ENCODE measurements around the gene AFMID. TPM values are rescaled to one million over a fixed set of nuclear protein-coding genes. Genes with fewer than 3 reads are reported as not detected.
"Not testable (repeated sequence)": the region's sequence is repeated elsewhere in the genome, so short reads cannot be mapped to it uniquely, and the experiment has no call there.

Gene AFMID
- 49.6 and 74.8 TPM in 2 replicates for total RNA-seq (2014; rRNA removed; shearing (Covaris generic); ENCODE audit: low replicate concordance)

DNA sequence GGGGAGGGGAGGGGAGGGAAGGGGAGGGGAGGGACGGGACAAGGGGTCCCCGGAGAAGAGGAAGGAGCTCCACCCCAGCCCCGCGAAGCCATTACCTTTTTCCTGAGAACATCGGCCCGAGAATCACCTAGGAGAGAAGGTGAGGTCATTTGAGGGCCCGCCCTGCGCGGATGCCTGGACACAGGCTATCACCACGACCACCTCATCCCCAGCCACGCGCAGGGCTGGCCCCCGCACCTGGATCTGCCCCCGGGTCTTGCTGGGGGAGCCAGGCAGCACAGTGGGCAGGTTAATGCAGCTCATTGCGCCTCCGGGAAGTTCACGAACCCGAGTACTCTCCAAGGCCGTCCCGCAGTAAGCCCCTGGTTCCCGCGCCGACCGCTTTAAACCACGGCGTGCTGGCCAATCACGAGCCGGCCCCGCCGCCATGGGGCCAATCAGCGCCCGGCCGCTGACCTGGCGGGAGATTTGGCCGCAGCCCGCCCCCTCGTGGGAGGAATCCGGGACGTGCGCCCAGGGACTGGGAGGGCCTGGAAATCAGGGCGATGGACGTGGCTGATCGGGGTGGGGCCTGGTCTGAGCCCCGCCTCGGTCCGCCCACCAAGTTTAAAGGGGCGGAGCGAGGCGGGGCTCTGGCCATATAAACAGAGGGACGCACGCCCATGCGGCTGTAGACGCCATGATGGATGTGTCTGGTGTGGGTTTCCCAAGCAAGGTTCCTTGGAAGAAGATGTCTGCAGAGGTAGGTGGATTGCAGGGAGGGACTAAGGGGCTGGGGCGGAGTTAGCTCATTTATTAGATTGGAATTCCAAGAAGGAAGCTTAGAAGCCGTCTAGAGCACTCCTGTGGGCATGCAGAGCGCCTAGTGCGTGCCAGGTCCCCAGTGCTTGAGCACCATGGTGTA is at the start of gene AFMID, which contains the start of gene TK1:
Gene AFMID (plus strand): TSS at position 671 of the 904 bp plus-strand sequence. CDS start 9 bp downstream, at position 680.
Gene TK1 (minus strand): TSS at position 361 of the 904 bp plus-strand sequence. CDS start 58 bp downstream, at position 303.
- peak; percentile 97 for DNase-seq
- peaks cover 41% of the 10 kb centered on the region for H3K36me3 ChIP-seq
- peak within 1 kb of the TSS; percentile 72 for H3K4me3 ChIP-seq
- no peaks in the 10 kb centered on the region for H3K9me3 ChIP-seq
- H3K27me3 ChIP-seq = no peaks in the 10 kb centered on the region

DNA sequence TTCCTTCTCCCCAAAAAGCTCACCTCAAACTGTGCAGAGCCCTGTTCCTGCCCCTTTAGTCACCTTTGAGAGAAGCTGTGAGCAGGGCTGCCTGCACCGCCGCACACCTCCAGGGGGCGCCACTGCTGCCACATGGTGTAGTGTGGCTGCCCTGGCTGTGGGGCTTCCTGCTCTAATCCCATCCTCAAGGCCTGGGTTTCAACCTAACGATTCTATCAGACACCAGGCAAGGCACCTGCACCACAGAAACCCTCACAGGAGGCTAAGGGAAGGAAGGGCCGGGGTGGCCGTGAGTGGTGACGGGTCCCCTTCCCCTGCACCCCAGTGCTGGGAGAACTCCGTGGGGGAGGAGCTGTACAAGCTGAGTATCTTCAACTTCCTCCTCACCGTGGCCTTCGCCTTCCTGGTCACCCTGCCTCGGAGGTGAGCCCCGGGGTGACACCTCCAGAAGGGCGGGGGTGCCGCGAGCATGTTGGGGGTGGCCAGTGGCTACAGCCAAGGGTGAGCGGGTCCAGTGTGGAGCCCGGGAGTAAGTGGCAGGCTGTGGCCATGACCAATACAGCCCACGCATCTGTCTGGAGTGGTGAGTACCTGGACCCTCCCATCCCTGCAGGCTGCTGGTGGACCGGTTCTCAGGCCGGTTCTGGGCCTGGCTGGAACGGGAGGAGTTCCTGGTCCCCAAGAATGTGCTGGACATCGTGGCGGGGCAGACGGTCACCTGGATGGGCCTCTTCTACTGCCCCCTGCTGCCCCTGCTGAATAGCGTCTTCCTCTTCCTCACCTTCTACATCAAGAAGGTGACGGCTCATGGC is 49.6 kb upstream of the AFMID start:
- no peaks in the 10 kb centered on the region for H3K9me3 ChIP-seq
- H3K4me3 ChIP-seq = no peak overlapping the region
- H3K27me3 ChIP-seq = no peaks in the 10 kb centered on the region
- no peaks in the 10 kb centered on the region for H3K36me3 ChIP-seq
- no peak for DNase-seq

GRCh38 chr17:78138204-78139060 is 48.7 kb upstream of the AFMID start:
- no peak overlapping the region for H3K4me3 ChIP-seq
- no peaks in the 10 kb centered on the region for H3K36me3 ChIP-seq
- H3K27me3 ChIP-seq = no peaks in the 10 kb centered on the region
- no peaks in the 10 kb centered on the region for H3K9me3 ChIP-seq
- DNase-seq = no peak

DNA sequence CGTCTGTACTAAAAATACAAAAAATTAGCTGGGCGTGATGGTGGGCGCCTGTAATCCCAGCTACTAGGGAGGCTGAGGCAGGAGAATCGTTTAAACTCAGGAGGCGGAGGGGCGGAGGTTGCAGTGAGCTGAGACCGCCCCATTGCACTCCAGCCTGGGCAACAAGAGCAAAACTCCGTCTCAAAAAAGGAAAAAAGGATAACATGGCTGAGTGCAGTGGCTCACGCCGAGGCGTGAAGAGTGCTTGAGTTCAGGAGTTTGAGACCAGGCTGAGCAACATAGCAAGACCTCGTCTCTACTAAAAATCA is 47.3 kb upstream of the AFMID start:
- H3K9me3 ChIP-seq, DNase-seq: not testable (repeated sequence)

DNA sequence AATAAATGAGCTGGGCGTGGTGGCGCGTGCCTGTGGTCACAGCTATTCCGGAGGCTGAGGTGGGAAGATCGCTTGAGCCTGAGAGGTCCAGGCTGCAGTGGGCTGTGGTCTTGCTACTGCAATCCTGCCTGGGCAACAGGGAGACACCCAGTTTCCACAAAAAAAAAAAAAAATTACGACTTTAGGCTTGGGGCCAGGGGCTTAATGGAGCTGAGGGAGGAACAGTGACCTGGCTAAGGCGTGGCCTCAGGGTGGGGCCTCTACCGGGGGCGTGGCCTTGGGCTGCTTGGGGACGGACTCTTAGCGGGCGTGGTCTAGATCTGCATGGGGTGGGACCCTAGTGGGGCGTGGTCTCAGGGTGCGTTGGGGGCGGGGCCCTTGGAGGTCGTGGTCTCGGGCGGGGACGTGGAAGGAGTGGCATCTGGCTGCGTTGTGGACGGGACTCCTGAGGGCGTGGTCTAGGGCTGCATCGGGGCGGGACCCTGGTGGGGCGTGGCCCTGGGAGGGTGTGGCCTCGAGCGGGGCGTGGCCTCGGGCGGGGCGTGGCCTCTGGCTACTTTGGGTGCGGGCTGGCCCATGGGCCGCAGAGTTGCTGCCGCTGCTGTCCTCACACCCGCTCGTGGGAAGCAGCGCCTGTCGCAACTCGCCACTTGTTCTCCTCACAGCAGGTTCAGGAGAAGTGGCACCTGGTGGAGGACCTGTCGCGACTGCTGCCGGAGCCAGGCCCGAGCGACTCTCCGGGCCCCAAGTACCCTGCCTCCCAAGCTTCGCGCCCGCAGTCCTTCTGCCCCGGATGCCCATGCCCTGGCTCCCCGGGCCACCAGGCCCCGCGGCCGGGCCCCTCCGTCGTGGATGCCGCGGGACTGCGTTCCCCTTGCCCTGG is 46.8 kb upstream of the AFMID start:
- H3K36me3 ChIP-seq = no peaks in the 10 kb centered on the region
- DNase-seq = peak; percentile 95
- no peaks in the 10 kb centered on the region for H3K9me3 ChIP-seq
- H3K27me3 ChIP-seq = no peaks in the 10 kb centered on the region
- peak overlapping the region; percentile 18 for H3K4me3 ChIP-seq

More for the DNA sequence above, 47.3 kb upstream of the AFMID start:
- not testable (repeated sequence) for H3K27me3 ChIP-seq, H3K36me3 ChIP-seq, H3K4me3 ChIP-seq

- no peak for DNase-seq
- Histone ChIP-seq H3K36me3 (no peaks in the 10 kb centered on the region), H3K9me3 (no peaks in the 10 kb centered on the region), H3K4me3 (no peak overlapping the region), H3K27me3 (no peaks in the 10 kb centered on the region)
Observed at GRCh38 chr17:78141437-78142118, 45.6 kb upstream of the AFMID start.

- peak; percentile 78 for DNase-seq
- Histone ChIP-seq H3K4me3 (no peak overlapping the region), H3K36me3 (no peaks in the 10 kb centered on the region), H3K9me3 (no peaks in the 10 kb centered on the region), H3K27me3 (no peaks in the 10 kb centered on the region)
Observed at GRCh38 chr17:78142119-78142861, 44.9 kb upstream of the AFMID start.

DNA sequence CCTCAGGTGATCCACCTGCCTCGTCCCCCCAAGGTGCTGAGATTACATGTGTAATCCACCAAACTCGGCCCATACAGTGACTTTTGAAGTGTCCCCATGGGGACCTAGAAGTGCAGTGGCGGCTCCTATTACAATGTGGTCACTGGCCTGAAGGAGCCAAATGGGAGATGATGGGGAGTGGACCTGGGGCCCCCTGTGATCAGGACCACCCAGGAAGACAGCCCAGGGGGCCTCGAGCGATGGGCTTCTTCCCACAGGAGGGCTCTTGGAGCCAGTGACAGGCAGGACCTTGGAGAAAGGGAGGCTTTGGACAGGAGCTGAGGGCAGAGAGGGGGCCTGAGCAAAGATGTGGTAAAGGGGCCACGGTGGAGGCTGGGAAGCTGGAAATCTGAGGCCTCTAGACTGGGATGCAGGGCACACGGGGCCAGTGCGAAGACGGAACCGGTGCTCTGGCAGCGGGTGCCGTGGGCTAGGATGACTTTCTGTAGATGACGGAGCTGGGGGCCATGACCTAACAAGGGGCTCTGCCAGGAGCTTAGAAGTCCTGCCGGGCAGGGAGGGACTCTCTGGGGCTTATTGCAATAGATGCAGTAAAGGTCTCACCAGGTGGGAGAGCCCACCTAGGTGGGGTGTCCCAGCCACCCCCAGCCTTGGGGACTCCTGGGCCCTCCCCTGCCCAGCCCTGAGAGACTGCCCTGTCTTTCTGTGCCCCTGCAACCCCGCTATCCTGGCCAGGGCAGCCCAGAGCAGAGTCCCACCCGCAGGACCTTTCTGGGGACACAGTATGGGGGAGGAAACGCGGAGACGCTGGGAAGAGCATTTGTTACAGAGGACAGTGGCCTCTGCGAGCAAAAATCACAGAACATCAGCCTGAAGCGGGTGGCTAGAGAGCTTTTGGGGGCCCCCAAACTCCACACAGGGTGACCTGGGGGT is 43.7 kb upstream of the AFMID start:
- DNase-seq = no peak
- H3K36me3 ChIP-seq = no peaks in the 10 kb centered on the region
- no peaks in the 10 kb centered on the region for H3K27me3 ChIP-seq
- H3K4me3 ChIP-seq = no peak overlapping the region
- H3K9me3 ChIP-seq = no peaks in the 10 kb centered on the region

DNA sequence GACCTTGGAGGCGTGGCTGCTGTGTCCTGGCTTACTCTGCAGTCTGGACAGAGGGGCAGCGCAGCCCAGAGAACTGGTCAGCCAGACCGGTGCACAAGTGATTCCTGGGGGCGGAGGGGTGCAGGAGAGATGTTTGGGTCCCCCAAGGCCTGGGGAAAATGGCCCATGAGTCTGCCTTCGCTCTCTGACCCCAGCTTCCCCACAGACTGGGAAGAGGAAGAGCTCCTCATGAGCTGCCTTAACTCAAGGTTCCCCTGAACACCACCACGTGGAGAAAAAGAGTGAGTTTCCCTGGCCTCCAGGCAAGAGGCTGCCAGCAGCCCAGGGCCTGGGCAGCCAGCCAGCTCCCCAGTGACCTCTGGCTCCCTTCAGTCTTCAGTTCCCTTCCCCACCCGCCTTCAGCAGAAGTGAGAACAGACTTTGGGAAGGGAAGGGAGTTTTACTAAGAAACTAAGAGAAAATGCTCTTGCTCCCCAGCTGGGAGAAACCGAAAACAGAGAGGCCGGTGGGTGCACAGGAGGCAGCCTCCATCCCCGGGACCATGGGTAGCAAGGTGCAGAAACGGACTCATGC is 42.9 kb upstream of the AFMID start:
- DNase-seq = peak; percentile 84
- no peaks in the 10 kb centered on the region for H3K36me3 ChIP-seq
- H3K27me3 ChIP-seq = no peaks in the 10 kb centered on the region
- no peaks in the 10 kb centered on the region for H3K9me3 ChIP-seq
- no peak overlapping the region for H3K4me3 ChIP-seq

DNA sequence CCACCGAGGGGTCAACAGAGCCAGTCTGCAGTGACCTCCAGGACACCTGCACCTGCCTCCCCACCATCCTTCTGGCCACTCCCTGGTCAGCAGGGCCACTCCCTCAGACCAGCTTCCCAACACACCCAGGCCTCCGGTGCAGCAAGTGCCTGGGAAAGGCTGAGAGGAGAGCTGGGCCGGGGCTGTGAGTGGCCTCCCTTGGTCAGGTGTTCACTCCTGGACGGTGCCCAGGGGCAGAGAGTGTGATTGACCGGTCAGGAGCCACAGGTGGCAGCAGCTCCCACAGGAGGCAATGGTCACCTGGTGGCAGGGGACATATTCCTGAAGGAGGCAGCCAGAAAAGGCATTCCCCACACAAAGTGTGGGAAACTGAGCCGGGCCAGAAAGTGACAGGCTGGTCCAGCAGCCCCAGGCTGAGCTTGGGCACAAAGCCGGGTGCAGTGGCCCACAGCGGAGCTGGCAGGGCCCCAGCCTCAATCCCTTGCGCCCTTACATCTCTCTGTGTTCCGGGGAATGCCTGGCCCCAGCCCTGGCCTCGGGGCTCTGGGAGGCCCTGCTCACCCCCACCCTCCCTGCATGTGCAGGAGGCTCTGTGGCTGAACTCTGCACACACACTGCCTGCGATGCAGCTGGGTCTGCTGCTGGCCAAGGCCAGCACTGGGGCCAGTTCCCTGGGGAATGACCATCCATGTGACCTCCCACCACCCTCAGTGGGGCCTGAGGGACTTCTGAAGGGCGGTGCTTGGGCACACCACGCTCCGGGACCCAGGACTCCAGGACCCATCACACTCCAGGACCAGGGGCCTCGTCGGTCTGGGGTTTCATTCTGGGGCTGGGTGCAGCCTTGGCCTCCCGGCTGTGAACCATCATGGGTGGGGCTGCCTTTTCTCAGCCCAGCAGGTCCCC is 42.2 kb upstream of the AFMID start:
- Histone ChIP-seq H3K27me3 (no peaks in the 10 kb centered on the region), H3K36me3 (no peaks in the 10 kb centered on the region), H3K4me3 (no peak overlapping the region), H3K9me3 (no peaks in the 10 kb centered on the region)
- no peak for DNase-seq

DNA sequence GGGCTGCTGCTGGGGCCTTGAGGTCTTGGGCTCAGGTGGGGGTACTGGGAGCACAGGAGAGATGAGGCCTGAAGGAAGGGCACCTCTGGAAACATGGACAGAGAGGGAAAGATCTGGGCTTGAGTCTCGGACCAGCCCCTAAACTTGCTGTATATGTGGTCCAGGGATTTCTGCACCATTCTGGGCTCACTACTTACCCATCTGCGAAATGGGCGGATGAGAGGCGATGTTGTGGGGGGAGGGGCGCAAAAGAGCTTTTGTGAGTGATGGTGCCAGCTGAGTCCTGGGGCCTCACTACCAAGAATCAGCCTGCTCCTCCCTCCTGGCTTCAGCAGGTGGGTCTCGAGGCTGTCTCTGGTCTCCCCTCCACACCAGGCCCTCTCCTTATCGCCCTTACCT is 40.7 kb upstream of the AFMID start:
- H3K36me3 ChIP-seq = no peaks in the 10 kb centered on the region
- no peak overlapping the region for H3K4me3 ChIP-seq
- DNase-seq = no peak
- no peaks in the 10 kb centered on the region for H3K9me3 ChIP-seq
- H3K27me3 ChIP-seq = no peaks in the 10 kb centered on the region

DNA sequence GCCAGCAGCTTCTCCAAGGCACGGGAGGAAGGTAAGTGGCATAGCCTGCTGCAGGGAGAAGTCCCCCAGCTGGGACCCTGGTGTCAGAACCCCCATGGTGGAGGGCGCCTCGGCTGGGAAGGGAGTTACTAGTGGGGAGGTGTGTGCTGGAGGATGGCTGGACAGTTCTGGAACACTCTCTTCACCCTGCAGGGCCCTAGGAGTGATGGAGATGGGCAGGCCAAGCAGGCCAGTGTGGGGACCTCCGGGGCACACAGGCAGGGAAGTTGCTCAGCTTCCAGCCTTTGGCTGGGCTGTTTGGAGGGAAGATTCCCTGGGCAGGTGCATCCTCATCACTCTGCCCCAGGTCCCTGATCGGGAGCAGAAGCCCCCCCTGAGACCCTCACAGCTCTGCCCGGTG is 40.3 kb upstream of the AFMID start:
- H3K9me3 ChIP-seq = no peaks in the 10 kb centered on the region
- H3K27me3 ChIP-seq = no peaks in the 10 kb centered on the region
- no peak for DNase-seq
- H3K36me3 ChIP-seq = no peaks in the 10 kb centered on the region
- no peak overlapping the region for H3K4me3 ChIP-seq
